Activated B cell treated with CpG ODN at 0.5 μM for 24 hours (primary cell): Measurements from ENCODE around the gene SHANK1. TPM values are rescaled to one million over a fixed set of nuclear protein-coding genes. Genes with fewer than 3 reads are reported as not detected.
A peak's percentile ranks its signal among the peaks of the same experiment; 100 is the strongest.

Experiments used
- ATAC-seq: fragments of 200-7000 bp; cut with Tn5 transposase; one replicate; pipeline ENCODE4 v1.10.0; 2021; ENCODE audit warnings: low read depth, mild to moderate bottlenecking, moderate library complexity
- CTCF ChIA-PET: fragments of 350-600 bp; sonication (Branson Sonifier 250); formaldehyde crosslinking; loops from one replicate; lab custom pipeline; 2021; ENCODE audit warnings: antibody characterized with exemption; lab: Charles Lee
- POLR2A ChIA-PET: fragments of 350-600 bp; sonication (Branson Sonifier 250); formaldehyde crosslinking; loops from one replicate; lab custom pipeline; 2021; ENCODE audit warnings: antibody characterized with exemption; lab: Charles Lee
- DNase-seq: peaks from one replicate; pipeline ENCODE4 v3.0.0; 2022
- H3K27ac Mint-ChIP-seq: one replicate; pipeline ENCODE4 v1.8.0; 2020; ENCODE audit warnings: mixed read lengths
- H3K27me3 Mint-ChIP-seq: one replicate; pipeline ENCODE4 v1.8.0; 2021; ENCODE audit warnings: mixed read lengths
- H3K36me3 Mint-ChIP-seq: one replicate; pipeline ENCODE4 v1.8.0; 2021; ENCODE audit warnings: low read depth, mixed read lengths
- H3K4me1 Mint-ChIP-seq: one replicate; pipeline ENCODE4 v1.8.0; 2021; ENCODE audit warnings: mixed read lengths
- H3K4me3 Mint-ChIP-seq: one replicate; pipeline ENCODE4 v1.8.0; 2020; ENCODE audit warnings: mild to moderate bottlenecking, mixed read lengths
- H3K9me3 Mint-ChIP-seq: one replicate; pipeline ENCODE4 v1.8.0; 2020; ENCODE audit warnings: mixed read lengths
- CTCF ChIP-seq: fragments of 200-600 bp; IDR thresholded peaks from one replicate; pipeline ENCODE4 v1.8.0; 2022; ENCODE audit warnings: antibody characterized with exemption, mild to moderate bottlenecking
- intact Hi-C: fragments of 100-400 bp; cut with micrococcal nuclease; formaldehyde crosslinking; loops from one replicate; pipeline ENCODE4 v1.15.1; 2024
- total RNA-seq: library from RNA; stranded (reverse); gene quantifications from 2 replicates; pipeline ENCODE4 v1.2.3, GENCODE V29; 2022

Gene SHANK1
- total RNA-seq, 1 donor from 2014 or later, result not detected

GRCh38 chr19:50710612-50711011 lies 9.0 kb downstream of the SHANK1 start:
- no peak overlapping the region for H3K4me3 Mint-ChIP-seq
- peaks cover 3% of the 10 kb centered on the region for H3K4me1 Mint-ChIP-seq
- ChIA-PET CTCF (no interaction called here), POLR2A (no interaction called here)
- ATAC-seq (no peak), DNase-seq (no peak)
- no peaks in the 10 kb centered on the region for H3K36me3 Mint-ChIP-seq
- no peaks in the 10 kb centered on the region for H3K9me3 Mint-ChIP-seq
- intact Hi-C loops, result no loop called here
- H3K27me3 Mint-ChIP-seq, result peaks cover 41% of the 10 kb centered on the region
- TF ChIP-seq CTCF, result no peak
- H3K27ac Mint-ChIP-seq, result no peak overlapping the region

GRCh38 chr19:50710094-50710493 lies 9.5 kb downstream of the SHANK1 start:
- Mint-ChIP-seq H3K4me1 (peaks cover 6% of the 10 kb centered on the region), H3K4me3 (no peak overlapping the region), H3K36me3 (no peaks in the 10 kb centered on the region), H3K27ac (no peak overlapping the region), H3K9me3 (no peaks in the 10 kb centered on the region), H3K27me3 (peaks cover 43% of the 10 kb centered on the region)
- intact Hi-C loops, result no loop called here
- DNase-seq (no peak), ATAC-seq (no peak)
- POLR2A ChIA-PET, result no interaction called here
- CTCF ChIA-PET, result no interaction called here
- no peak for TF ChIP-seq CTCF

GRCh38 chr19:50708179-50708879 lies 11.3 kb downstream of the SHANK1 start:
- no peaks in the 10 kb centered on the region for H3K9me3 Mint-ChIP-seq
- POLR2A ChIA-PET, result no interaction called here
- CTCF ChIA-PET, result no interaction called here
- peaks cover 41% of the 10 kb centered on the region for H3K27me3 Mint-ChIP-seq
- no peak overlapping the region for H3K4me3 Mint-ChIP-seq
- DNase-seq (no peak), ATAC-seq (no peak)
- no peak for TF ChIP-seq CTCF
- H3K36me3 Mint-ChIP-seq, result no peaks in the 10 kb centered on the region
- peaks cover 6% of the 10 kb centered on the region for H3K4me1 Mint-ChIP-seq
- H3K27ac Mint-ChIP-seq, result no peak overlapping the region
- intact Hi-C loops, result no loop called here

- ChIA-PET CTCF (no interaction called here), POLR2A (no interaction called here)
- Mint-ChIP-seq H3K36me3 (no peaks in the 10 kb centered on the region), H3K27me3 (peaks cover 37% of the 10 kb centered on the region), H3K4me3 (no peak overlapping the region), H3K27ac (no peak overlapping the region), H3K4me1 (peaks cover 3% of the 10 kb centered on the region), H3K9me3 (no peaks in the 10 kb centered on the region)
- TF ChIP-seq CTCF, result no peak
- intact Hi-C loops, result no loop called here
- ATAC-seq (no peak), DNase-seq (no peak)
Measured at GRCh38 chr19:50706387-50706786, 13.2 kb downstream of the SHANK1 start.

GRCh38 chr19:50705422-50706019 lies 14.1 kb downstream of the SHANK1 start:
- POLR2A ChIA-PET, result no interaction called here
- H3K4me3 Mint-ChIP-seq, result no peak overlapping the region
- peak; percentile 89 for ATAC-seq
- H3K9me3 Mint-ChIP-seq, result no peaks in the 10 kb centered on the region
- peaks cover 31% of the 10 kb centered on the region for H3K27me3 Mint-ChIP-seq
- no peak for TF ChIP-seq CTCF
- no peak for DNase-seq
- CTCF ChIA-PET, result interaction anchor here (1.6 kb wide), 1 partner anchor 217 kb away, joined by 5 read pairs; no protein-coding TSS in a partner anchor
- H3K36me3 Mint-ChIP-seq, result no peaks in the 10 kb centered on the region
- intact Hi-C loops, result loop anchor here (1.0 kb wide), 2 partner anchors 78 to 217 kb away; no protein-coding TSS in a partner anchor
- peaks cover 3% of the 10 kb centered on the region for H3K4me1 Mint-ChIP-seq
- H3K27ac Mint-ChIP-seq, result no peak overlapping the region
